Epithelial cell of alveolus of lung (primary cell): ENCODE measurements around the gene UBA7. TPM values are rescaled to one million over a fixed set of nuclear protein-coding genes. Genes with fewer than 3 reads are reported as not detected.

Source experiments
- total RNA-seq: library from RNA; depleted of rRNA; stranded (reverse); fragments of >200 nt; gene quantifications from 2 replicates; pipeline ENCODE4 v1.2.1, GENCODE V29; 2015

Gene UBA7
- 30.6 and 39.0 TPM in 2 replicates for total RNA-seq

GRCh38 chr3:49813497-49814174 is at the start of gene UBA7:
Gene UBA7 (minus strand): TSS chr3:49813953. CDS start chr3:49813787, 166 bp downstream.

GRCh38 chr3:49856181-49857005 is 42.6 kb upstream of the UBA7 start, which contains the start of gene TRAIP:
Gene TRAIP (minus strand): TSS chr3:49856564. CDS start chr3:49856453, 111 bp downstream.

GRCh38 chr3:49802719-49803464 is 10.9 kb downstream of the UBA7 start, which contains the start of gene INKA1:
Gene INKA1 (plus strand): TSS chr3:49803261. CDS start chr3:49803393, 132 bp downstream.

GRCh38 chr3:49799761-49800160 is 14.0 kb downstream of the UBA7 start, which contains the start of gene CDHR4:
Gene CDHR4 (minus strand): TSS chr3:49799873. CDS start chr3:49799812, 61 bp downstream.

GRCh38 chr3:49786357-49787181 is 27.2 kb downstream of the UBA7 start, which contains the start of gene IP6K1:
Gene IP6K1 (minus strand): TSS chr3:49786542. CDS start chr3:49748040, 38,502 bp downstream.

Other genes starting within 250 kb of the UBA7 start
- gene APEH, start 139.6 kb downstream of the UBA7 start, total RNA-seq: 71.3 and 163 TPM in 2 replicates
- gene MST1, start 124.5 kb downstream of the UBA7 start, total RNA-seq: 5.4 and 14.1 TPM in 2 replicates
- gene RNF123, start 124.4 kb downstream of the UBA7 start, total RNA-seq: 21.9 and 32.0 TPM in 2 replicates
- 0.24 and 1.6 TPM in 2 replicates for gene AMIGO3, start 94.3 kb downstream of the UBA7 start, total RNA-seq
- 13.1 and 69.7 TPM in 2 replicates for gene GMPPB, start 90.0 kb downstream of the UBA7 start, total RNA-seq
- 27.9 and 51.2 TPM in 2 replicates for gene IP6K1, start 27.4 kb downstream of the UBA7 start, total RNA-seq
- 0.16 TPM in 1 of 2 replicates, not detected in the other for gene CDHR4, start 14.1 kb downstream of the UBA7 start, total RNA-seq
- 3.1 and 7.6 TPM in 2 replicates for gene INKA1, start 10.7 kb downstream of the UBA7 start, total RNA-seq
- 1.4 and 4.5 TPM in 2 replicates for gene TRAIP, start 42.6 kb upstream of the UBA7 start, total RNA-seq
- gene CAMKV, start 56.0 kb upstream of the UBA7 start, total RNA-seq: not detected in 2 replicates
- 0.52 and 3.1 TPM in 2 replicates for gene MST1R, start 89.9 kb upstream of the UBA7 start, total RNA-seq
- 14.5 and 15.6 TPM in 2 replicates for gene MON1A, start 115.9 kb upstream of the UBA7 start, total RNA-seq
- 19.0 and 42.1 TPM in 2 replicates for gene RBM6, start 126.2 kb upstream of the UBA7 start, total RNA-seq